B cell (primary cell): Measurements from ENCODE around the gene ADD3.

Experiments
- EZH2 ChIP-seq: IDR thresholded peaks from 2 replicates; pipeline ENCODE4 v1.6.1; 2012; ENCODE audit warnings: borderline replicate concordance, low read depth, mild to moderate bottlenecking, moderate library complexity, low read length; ENCODE audit not compliant: insufficient read depth, poor library complexity, severe bottlenecking
- TF ChIP-seq, protein P1 (sequence below): fragments of 200-600 bp; IDR thresholded peaks from one replicate; pipeline ENCODE4 v1.8.0; 2022; ENCODE audit warnings: antibody characterized with exemption, mild to moderate bottlenecking

DNA sequence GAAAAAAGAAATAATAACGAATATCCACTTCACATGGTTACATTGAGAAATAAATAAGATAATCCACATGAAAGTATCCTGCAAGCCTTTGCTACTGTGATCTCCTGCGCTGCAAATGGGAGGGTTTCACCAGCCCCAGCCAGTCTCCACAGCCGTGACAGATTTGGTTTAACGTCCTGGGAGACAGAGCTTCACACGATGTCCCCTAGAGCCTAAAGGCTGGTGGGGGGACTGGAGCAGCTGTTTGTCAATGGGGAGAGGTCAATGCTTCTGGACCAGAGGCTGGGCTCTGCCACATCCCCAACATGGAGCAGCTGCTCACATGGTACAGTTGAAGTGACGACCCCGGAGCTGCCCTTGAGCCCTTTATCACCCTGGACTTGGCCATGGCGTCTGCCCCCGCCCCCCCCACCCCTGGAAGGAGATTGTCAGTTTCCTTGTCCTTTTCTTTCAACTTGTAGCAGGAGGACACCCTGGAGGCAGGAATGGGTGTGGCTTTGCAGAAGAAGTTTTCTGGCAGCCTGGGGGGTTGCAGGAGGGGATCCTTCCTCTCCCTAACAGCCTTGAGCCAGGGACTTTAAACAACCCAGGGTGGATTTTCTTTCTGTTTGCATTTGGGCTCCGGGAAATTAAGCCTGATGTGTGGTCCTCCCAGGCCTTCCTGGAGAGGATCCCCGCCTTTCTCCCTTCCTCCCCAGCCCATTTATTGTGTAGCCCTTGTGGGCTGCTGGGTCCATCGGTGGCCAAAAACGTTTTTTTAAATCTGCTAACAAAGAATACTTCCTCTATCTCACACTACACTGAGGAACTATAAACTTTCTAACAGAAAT, 162.6 kb downstream of the ADD3 start:
- no peak for TF ChIP-seq EZH2
- TF ChIP-seq, protein P1, sequence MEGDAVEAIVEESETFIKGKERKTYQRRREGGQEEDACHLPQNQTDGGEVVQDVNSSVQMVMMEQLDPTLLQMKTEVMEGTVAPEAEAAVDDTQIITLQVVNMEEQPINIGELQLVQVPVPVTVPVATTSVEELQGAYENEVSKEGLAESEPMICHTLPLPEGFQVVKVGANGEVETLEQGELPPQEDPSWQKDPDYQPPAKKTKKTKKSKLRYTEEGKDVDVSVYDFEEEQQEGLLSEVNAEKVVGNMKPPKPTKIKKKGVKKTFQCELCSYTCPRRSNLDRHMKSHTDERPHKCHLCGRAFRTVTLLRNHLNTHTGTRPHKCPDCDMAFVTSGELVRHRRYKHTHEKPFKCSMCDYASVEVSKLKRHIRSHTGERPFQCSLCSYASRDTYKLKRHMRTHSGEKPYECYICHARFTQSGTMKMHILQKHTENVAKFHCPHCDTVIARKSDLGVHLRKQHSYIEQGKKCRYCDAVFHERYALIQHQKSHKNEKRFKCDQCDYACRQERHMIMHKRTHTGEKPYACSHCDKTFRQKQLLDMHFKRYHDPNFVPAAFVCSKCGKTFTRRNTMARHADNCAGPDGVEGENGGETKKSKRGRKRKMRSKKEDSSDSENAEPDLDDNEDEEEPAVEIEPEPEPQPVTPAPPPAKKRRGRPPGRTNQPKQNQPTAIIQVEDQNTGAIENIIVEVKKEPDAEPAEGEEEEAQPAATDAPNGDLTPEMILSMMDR = no peak
